ENCODE measurements around the gene EBLN2. TPM values are rescaled to one million over a fixed set of nuclear protein-coding genes. Genes with fewer than 3 reads are reported as not detected.

EBLN2 gene
- total RNA-seq (10 to 100 TPM; 11.7 to 15.8 TPM), total RNA-seq (14.8 to 15.4 reads per million in 2 donors)

DNA sequence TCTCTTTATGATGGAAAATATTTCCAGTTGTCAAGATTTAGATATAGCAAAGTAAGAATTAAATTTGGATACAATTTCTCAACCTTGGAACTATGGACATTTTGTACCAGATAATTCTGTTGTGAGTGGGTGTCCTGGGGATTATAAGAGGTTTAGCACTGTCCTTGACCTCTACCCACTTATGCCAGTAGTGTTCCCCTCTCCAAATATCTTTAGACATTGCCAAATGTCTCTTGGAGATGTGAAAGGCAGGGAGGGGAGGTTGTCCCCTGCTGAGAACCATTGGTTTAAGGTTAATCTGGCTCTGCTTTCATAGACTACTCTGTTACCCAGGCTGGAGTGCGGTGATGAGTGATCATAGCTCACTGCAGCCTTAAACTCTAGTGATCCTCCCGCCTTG lies at the start of gene EBLN2:
Gene EBLN2, plus strand, starts transcription at position 244 of the 400 bp plus-strand sequence. CDS start 423 bp downstream, outside the sequence.
- DNase-seq (no peak), ATAC-seq (no peak)
- peaks cover 2% of the 10 kb centered on the region for H3K4me1 Mint-ChIP-seq
- no peaks in the 10 kb centered on the region for H3K27me3 Mint-ChIP-seq
- H3K27ac Mint-ChIP-seq, result no peak within 1 kb of the TSS
- no peaks in the 10 kb centered on the region for H3K9me3 ChIP-seq (ENCODE audit: control insufficient read depth, low read length, poor library complexity, severe bottlenecking)
- no peak within 1 kb of the TSS for H3K4me3 Mint-ChIP-seq
- H3K36me3 Mint-ChIP-seq (ENCODE audit: low read depth), result peaks cover 2% of the 10 kb centered on the region

DNA sequence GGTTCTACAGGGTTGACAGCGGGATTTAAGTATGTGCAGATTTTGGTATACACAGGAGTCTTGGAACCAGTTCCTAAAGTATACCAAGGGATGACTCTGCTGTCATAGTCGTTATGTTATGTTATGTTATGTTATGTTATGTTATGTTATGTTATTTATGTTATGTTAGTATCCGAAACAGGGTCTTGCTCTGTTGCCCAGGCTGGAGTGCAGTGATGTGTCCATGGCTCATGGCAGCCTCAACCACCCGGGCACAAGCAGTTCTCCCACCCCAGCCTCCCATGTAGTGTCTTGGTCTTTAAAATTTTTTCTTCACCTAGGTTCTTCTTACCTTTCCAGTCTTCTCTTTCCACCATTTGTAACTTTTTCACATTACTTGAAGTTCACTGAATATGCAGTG lies 43.2 kb upstream of the EBLN2 start:
- ATAC-seq (no peak), DNase-seq (no peak)
- Mint-ChIP-seq H3K36me3 (ENCODE audit: low read depth) (peaks cover 4% of the 10 kb centered on the region), H3K4me1 (peaks cover 41% of the 10 kb centered on the region), H3K27ac (peak overlapping the region; percentile 37), H3K27me3 (no peaks in the 10 kb centered on the region), H3K4me3 (peak overlapping the region; percentile 2)
- no peaks in the 10 kb centered on the region for H3K9me3 ChIP-seq (ENCODE audit: control insufficient read depth, low read length, poor library complexity, severe bottlenecking)

DNA sequence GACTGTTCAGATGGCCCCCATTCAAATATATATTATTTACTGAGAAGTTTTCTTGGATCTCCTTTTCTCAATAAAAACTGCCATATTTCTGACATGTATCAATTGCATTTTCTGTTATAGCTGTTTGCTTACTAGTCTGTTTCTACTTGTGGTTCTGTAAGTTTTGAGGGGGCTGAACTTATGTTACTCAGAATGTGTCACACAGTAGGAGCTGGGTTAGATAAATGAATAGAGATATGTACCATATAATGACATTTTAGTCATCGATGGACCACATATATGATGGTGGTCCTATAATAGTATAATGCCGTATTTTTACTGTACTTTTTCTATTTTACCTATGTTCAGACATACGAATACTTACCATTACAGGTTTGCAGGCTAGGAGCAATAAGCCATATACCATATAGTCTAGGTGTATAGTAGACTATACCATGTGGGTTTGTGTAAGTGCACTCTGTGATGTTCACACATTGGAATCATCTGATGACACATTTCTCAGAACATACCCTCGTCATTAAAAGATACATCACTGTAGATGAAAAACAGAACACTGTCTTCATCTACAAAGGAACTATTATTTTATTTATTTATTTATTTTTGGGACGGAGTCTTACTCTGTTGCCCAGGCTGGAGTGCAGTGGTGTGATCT lies 42.5 kb upstream of the EBLN2 start:
- ATAC-seq (no peak), DNase-seq (no peak)
- peak overlapping the region; percentile 2 for H3K4me3 Mint-ChIP-seq
- H3K36me3 Mint-ChIP-seq (ENCODE audit: low read depth), result peaks cover 4% of the 10 kb centered on the region
- peak overlapping the region; percentile 37 for H3K27ac Mint-ChIP-seq
- H3K9me3 ChIP-seq (ENCODE audit: control insufficient read depth, low read length, poor library complexity, severe bottlenecking), result no peaks in the 10 kb centered on the region
- peaks cover 40% of the 10 kb centered on the region for H3K4me1 Mint-ChIP-seq
- no peaks in the 10 kb centered on the region for H3K27me3 Mint-ChIP-seq

DNA sequence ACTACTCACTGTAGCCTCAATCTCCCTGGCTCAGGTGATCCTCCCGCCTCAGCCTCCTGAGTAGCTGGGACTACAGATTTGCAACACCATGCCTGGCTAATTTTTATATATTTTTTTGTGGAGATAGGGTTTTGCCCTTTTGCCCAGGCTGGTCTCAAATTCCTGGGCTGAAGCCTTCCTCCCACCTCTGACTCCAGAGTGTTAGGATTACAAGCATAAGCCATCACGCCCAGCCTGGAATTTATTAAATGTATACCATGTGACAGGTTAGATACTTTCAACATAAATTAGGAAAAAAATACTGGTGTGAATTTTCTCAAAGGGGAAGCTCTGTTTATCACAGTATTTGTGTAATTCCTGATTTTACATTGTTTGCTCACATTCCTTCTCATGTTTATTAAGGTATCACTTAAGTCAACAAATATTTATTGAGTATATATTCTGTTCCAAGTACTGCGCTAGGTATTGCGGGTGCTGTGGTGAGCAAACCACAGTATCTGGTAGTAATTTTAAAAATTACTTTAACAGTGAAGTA lies 40.1 kb upstream of the EBLN2 start:
- Mint-ChIP-seq H3K4me1 (peaks cover 50% of the 10 kb centered on the region), H3K36me3 (ENCODE audit: low read depth) (peaks cover 5% of the 10 kb centered on the region), H3K27me3 (no peaks in the 10 kb centered on the region), H3K4me3 (no peak overlapping the region), H3K27ac (no peak overlapping the region)
- no peak for DNase-seq
- no peaks in the 10 kb centered on the region for H3K9me3 ChIP-seq (ENCODE audit: control insufficient read depth, low read length, poor library complexity, severe bottlenecking)
- ATAC-seq, result no peak

DNA sequence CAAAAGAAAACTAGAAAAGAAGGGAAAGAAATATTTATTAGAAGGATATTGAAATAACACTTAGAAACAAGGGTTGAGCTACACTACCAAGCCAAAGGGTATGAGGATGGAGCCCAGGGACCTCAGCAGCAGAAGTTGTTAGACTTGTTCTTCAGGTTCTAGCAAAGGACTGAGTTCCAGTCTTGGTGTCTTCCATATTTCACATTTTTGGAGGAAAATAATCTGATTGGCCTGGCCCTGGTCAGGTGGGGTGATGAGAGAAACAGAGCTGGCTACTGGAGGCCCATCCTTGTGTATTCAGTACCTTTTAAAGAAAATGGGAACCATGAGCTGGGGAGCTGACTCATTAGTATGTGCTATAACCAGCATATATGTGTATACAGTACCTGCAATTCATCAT lies 36.6 kb upstream of the EBLN2 start:
- peak overlapping the region; percentile 21 for H3K27ac Mint-ChIP-seq
- ATAC-seq (no peak), DNase-seq (no peak)
- peaks cover 2% of the 10 kb centered on the region for H3K36me3 Mint-ChIP-seq (ENCODE audit: low read depth)
- H3K27me3 Mint-ChIP-seq, result no peaks in the 10 kb centered on the region
- no peaks in the 10 kb centered on the region for H3K9me3 ChIP-seq (ENCODE audit: control insufficient read depth, low read length, poor library complexity, severe bottlenecking)
- H3K4me1 Mint-ChIP-seq, result peaks cover 54% of the 10 kb centered on the region
- H3K4me3 Mint-ChIP-seq, result no peak overlapping the region

DNA sequence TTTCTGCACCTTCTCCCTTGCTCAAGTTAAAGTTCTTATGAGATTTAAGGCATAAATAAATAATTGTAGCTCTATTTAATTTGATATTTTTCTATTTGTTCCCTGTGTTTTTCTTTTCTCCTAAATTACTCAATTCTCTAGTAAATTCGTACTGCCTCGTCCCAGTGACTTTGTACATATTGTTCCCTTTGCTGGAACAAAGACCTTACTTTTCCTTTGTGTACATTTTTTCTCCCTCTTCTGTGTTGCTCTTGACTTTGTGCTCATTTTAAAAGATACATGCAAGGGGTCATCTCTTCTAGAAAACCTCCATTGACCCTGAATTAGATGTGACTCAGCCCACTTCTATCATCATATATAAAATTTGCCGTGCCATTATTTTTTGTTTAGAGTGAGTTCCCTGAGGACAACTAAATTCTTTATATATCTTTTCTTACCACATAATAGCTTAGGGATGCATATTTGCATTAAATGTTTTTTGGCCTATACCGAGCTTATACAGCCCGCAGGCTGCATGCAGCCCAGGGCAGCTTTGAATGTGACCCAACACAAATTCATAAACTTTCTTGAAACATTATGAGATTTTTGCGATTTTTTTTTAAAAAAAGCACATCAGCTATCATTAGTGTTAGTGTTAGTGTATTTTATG lies 35.2 kb upstream of the EBLN2 start:
- DNase-seq (no peak), ATAC-seq (no peak)
- no peaks in the 10 kb centered on the region for H3K27me3 Mint-ChIP-seq
- peaks cover 61% of the 10 kb centered on the region for H3K4me1 Mint-ChIP-seq
- peak overlapping the region; percentile 76 for H3K27ac Mint-ChIP-seq
- H3K36me3 Mint-ChIP-seq (ENCODE audit: low read depth), result peaks cover 2% of the 10 kb centered on the region
- peak overlapping the region; percentile 3 for H3K4me3 Mint-ChIP-seq
- no peaks in the 10 kb centered on the region for H3K9me3 ChIP-seq (ENCODE audit: control insufficient read depth, low read length, poor library complexity, severe bottlenecking)

DNA sequence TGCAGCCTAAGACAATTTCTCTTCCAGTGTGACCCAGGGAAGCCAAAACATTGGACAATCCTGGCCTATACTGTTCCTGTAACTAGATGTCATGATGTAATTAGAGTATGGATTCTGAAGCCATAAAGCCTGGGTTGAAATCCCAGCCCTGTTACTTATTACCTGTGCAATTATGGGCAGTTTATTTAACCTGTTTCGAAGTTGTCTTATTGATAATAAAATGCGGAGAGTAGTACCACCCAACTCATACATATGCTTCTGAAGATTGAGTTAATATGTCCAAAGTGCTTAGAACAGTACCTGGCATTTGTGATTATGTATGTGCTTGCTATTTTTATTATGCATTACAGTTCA lies 34.7 kb upstream of the EBLN2 start:
- Mint-ChIP-seq H3K36me3 (ENCODE audit: low read depth) (peaks cover 2% of the 10 kb centered on the region), H3K27me3 (no peaks in the 10 kb centered on the region), H3K4me1 (peaks cover 63% of the 10 kb centered on the region), H3K4me3 (no peak overlapping the region), H3K27ac (peak overlapping the region; percentile 76)
- no peaks in the 10 kb centered on the region for H3K9me3 ChIP-seq (ENCODE audit: control insufficient read depth, low read length, poor library complexity, severe bottlenecking)
- ATAC-seq (no peak), DNase-seq (no peak)

DNA sequence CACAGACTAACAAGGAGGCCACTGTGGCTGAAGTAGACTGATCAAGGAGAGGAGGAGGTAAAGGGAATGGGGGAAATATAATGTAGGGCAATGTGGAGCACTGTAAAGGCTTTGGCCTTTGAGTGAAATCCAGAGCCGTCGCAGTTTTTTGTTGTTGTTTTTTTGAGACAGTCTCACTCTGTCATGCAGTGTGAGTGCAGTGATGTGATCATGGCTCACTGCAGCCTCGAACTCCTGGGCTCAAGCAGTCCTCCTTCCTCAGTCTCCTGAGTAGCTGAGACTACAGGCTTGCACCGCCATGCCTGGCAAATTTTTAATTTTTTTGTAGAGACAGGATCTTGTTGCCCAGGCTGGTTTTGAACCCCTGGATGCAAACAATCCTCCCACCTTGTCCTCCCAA lies 32.7 kb upstream of the EBLN2 start:
- H3K36me3 Mint-ChIP-seq (ENCODE audit: low read depth), result peaks cover 2% of the 10 kb centered on the region
- ATAC-seq, result no peak
- no peak for DNase-seq
- peak overlapping the region; percentile 82 for H3K27ac Mint-ChIP-seq
- H3K27me3 Mint-ChIP-seq, result no peaks in the 10 kb centered on the region
- H3K9me3 ChIP-seq (ENCODE audit: control insufficient read depth, low read length, poor library complexity, severe bottlenecking), result no peaks in the 10 kb centered on the region
- H3K4me1 Mint-ChIP-seq, result peaks cover 69% of the 10 kb centered on the region
- peak overlapping the region; percentile 7 for H3K4me3 Mint-ChIP-seq

DNA sequence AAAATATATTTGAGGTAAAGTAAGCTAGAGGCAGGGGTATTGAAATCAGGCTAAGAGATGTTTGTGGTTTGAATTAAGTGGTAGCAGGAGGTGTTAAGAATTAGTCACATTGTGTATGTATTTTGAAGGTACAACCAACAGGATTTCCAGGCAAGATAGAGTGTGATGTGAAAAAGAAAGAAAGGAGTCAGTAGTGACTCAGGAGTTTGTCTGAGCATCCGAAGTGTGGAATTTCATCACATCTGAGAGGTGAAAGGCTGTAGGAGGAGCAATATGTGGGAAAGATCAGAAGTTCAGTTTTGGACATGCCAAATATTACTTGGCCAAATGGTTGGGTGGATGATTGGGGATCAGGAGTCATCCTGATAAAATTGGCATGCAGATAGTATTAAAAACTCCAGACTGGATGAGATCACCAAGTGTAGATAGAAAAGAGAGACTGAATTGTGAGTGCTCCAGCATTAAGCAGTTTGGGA lies 32.1 kb upstream of the EBLN2 start:
- H3K36me3 Mint-ChIP-seq (ENCODE audit: low read depth), result peaks cover 2% of the 10 kb centered on the region
- DNase-seq (no peak), ATAC-seq (peak; percentile 40)
- H3K4me3 Mint-ChIP-seq, result peak overlapping the region; percentile 16
- H3K27ac Mint-ChIP-seq, result peak overlapping the region; percentile 82
- H3K9me3 ChIP-seq (ENCODE audit: control insufficient read depth, low read length, poor library complexity, severe bottlenecking), result no peaks in the 10 kb centered on the region
- peaks cover 71% of the 10 kb centered on the region for H3K4me1 Mint-ChIP-seq
- no peaks in the 10 kb centered on the region for H3K27me3 Mint-ChIP-seq

DNA sequence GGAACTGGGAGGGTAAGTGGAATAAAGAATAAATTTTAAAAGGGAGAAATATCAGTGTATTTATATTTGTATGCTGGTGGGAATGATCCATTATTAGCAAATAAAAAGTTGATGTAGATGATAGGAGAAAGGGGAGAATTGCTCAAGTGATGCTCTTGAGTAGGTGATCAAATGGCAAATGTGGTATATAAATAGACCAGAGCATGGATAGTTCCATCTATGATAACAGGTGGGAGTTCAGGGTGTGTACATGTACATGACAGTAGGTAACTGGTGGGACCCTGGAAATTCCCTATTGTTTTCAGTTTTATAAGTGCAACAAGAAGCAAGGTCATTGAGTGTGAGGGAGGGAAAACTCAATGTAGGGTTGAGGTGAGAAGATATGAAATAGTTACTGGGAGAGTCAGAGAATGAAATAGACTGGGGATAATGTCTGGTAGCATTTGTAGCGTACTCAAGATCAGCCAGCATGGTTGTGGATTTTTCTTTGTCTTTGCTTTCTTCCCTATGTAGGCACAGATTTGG lies 31.3 kb upstream of the EBLN2 start:
- no peak for DNase-seq
- H3K4me3 Mint-ChIP-seq, result peak overlapping the region; percentile 16
- no peaks in the 10 kb centered on the region for H3K27me3 Mint-ChIP-seq
- H3K36me3 Mint-ChIP-seq (ENCODE audit: low read depth), result peaks cover 2% of the 10 kb centered on the region
- no peaks in the 10 kb centered on the region for H3K9me3 ChIP-seq (ENCODE audit: control insufficient read depth, low read length, poor library complexity, severe bottlenecking)
- no peak for ATAC-seq
- H3K4me1 Mint-ChIP-seq, result peaks cover 66% of the 10 kb centered on the region
- no peak overlapping the region for H3K27ac Mint-ChIP-seq

DNA sequence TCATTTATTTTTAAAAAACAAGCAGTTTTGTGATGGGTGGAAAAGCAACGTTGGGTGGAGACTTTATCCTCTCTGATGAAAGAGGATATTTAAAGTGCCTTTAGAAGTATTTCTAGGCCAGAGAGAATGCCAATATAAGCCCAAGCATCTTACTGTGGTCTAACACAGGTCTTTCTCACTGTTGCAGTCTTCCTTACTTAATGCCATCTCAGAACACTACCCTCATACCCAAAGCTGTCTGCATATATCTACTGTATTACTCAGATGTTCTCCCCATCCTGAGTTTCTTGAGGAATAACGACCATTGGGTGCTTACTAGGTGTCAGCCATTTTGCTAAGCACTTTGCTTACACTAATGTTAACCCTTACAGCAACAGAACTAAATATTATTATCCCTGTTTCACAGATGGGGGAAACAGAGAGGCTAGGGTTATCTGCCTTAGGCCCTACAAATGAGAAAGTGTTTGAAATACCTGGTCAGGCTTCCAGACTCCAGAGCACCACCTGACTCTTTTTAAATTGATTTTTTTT lies 29.8 kb upstream of the EBLN2 start:
- Mint-ChIP-seq H3K36me3 (ENCODE audit: low read depth) (no peaks in the 10 kb centered on the region), H3K27me3 (no peaks in the 10 kb centered on the region), H3K4me3 (no peak overlapping the region), H3K4me1 (peaks cover 65% of the 10 kb centered on the region), H3K27ac (no peak overlapping the region)
- ATAC-seq (no peak), DNase-seq (no peak)
- no peaks in the 10 kb centered on the region for H3K9me3 ChIP-seq (ENCODE audit: control insufficient read depth, low read length, poor library complexity, severe bottlenecking)

DNA sequence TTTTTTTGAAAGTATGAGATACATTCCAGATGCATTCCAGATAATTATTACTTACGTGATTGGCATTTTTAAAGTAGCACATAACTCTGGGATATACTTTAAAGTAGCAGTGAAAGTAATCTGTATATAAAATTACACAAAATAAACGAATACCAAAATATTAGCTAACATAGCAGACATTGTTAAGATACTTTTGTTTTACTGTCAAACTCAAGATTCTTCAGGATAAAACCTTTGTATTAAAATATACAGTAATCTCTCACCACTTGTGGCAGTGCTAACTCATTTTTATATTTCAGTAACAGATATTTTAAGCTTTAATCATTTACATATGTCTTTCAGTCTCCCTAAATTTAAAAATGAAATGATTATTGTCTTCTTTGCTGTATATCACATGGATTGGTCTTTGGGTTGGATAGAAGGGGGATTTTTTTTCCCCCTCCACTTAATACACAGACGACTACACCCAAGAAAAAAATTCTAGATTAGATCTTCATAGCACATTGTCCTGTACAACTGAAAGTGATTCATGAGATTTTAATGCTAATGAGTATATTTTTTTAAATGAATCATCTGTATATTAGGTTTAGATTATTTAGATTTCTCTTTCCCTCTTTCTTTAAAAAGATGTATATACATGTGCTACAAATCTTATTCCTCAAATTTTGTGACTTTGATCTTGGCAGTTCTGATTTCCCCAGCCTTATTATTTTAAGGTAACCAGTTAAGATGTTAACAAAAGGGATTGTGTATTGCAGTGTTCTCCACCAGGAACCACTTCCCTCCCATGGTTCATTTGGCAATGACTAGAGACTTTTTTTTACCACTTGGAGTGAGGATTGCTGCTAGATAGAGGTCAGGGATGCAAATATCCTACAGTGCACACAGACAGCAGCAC lies 24.5 kb upstream of the EBLN2 start:
- no peaks in the 10 kb centered on the region for H3K27me3 Mint-ChIP-seq
- no peak for ATAC-seq
- no peak for DNase-seq
- H3K9me3 ChIP-seq (ENCODE audit: control insufficient read depth, low read length, poor library complexity, severe bottlenecking), result no peaks in the 10 kb centered on the region
- H3K4me1 Mint-ChIP-seq, result peaks cover 47% of the 10 kb centered on the region
- no peak overlapping the region for H3K4me3 Mint-ChIP-seq
- peak overlapping the region; percentile 72 for H3K27ac Mint-ChIP-seq
- no peaks in the 10 kb centered on the region for H3K36me3 Mint-ChIP-seq (ENCODE audit: low read depth)

DNA sequence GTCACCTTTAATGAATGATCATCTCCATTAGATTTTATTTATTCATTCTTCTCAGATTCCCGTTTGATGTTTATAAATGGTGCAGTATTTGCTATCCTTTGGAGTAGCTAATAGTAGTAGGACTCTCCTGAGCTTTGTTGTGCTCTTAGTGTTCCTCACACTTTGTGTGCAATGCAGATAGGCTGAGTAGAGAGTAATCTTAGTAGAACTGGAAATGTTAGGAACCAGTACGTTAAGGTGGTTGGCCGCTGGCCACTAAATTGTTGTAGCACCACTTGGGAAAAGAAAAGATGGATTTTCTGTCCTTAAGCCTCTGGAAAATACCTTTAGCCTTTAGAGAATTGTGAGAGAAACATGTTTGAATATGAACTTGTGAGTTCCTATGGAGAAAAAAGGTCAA lies 19.9 kb upstream of the EBLN2 start:
- Mint-ChIP-seq H3K4me3 (no peak overlapping the region), H3K27ac (peak overlapping the region; percentile 78), H3K36me3 (ENCODE audit: low read depth) (no peaks in the 10 kb centered on the region), H3K27me3 (no peaks in the 10 kb centered on the region), H3K4me1 (peaks cover 35% of the 10 kb centered on the region)
- ATAC-seq, result no peak
- no peak for DNase-seq
- no peaks in the 10 kb centered on the region for H3K9me3 ChIP-seq (ENCODE audit: control insufficient read depth, low read length, poor library complexity, severe bottlenecking)

Measured in T-helper 17 cell (primary cell).